ENCODE data around the gene NRG3.

Gene NRG3

GRCh38 chr10:82815680-82816079 is 940.7 kb downstream of the NRG3 start:
- no peak for DNase-seq (ENCODE audit: low read depth in 2 of 2)

- DNase-seq (ENCODE audit: low read depth in 2 of 2) = no peak
Measured at GRCh38 chr10:82817676-82818422, 942.9 kb downstream of the NRG3 start.

- no peak for DNase-seq (ENCODE audit: low read depth in 2 of 2)
Measured at GRCh38 chr10:82821043-82821442, 946.0 kb downstream of the NRG3 start.

GRCh38 chr10:82826132-82826531 is 951.1 kb downstream of the NRG3 start:
- no peak for DNase-seq (ENCODE audit: low read depth in 2 of 2)

- DNase-seq (ENCODE audit: low read depth in 2 of 2) = no peak
Measured at GRCh38 chr10:82827901-82828300, 952.9 kb downstream of the NRG3 start.

GRCh38 chr10:82847242-82847641 is 972.2 kb downstream of the NRG3 start:
- no peak for DNase-seq (ENCODE audit: low read depth in 2 of 2)

- no peak for DNase-seq (ENCODE audit: low read depth in 2 of 2)
Measured at GRCh38 chr10:82850191-82850590, 975.2 kb downstream of the NRG3 start.

- DNase-seq (ENCODE audit: low read depth in 2 of 2) = no peak
Measured at GRCh38 chr10:82856957-82857613, 982.1 kb downstream of the NRG3 start.

GRCh38 chr10:82861889-82862288 is 986.9 kb downstream of the NRG3 start:
- DNase-seq (ENCODE audit: low read depth in 2 of 2) = no peak

- no peak for DNase-seq (ENCODE audit: low read depth in 2 of 2)
Measured at GRCh38 chr10:82865366-82865765, 990.4 kb downstream of the NRG3 start.

- DNase-seq (ENCODE audit: low read depth in 2 of 2) = no peak
Measured at GRCh38 chr10:82866424-82867020, 991.5 kb downstream of the NRG3 start.

GRCh38 chr10:82867056-82867455 is 992.1 kb downstream of the NRG3 start:
- DNase-seq (ENCODE audit: low read depth in 2 of 2) = no peak

GRCh38 chr10:82874671-82875070 is 999.7 kb downstream of the NRG3 start:
- no peak for DNase-seq (ENCODE audit: low read depth in 2 of 2)

- DNase-seq (ENCODE audit: low read depth in 2 of 2) = no peak
Measured at GRCh38 chr10:82880776-82881290, 1005.8 kb downstream of the NRG3 start.

- DNase-seq (ENCODE audit: low read depth in 2 of 2) = no peak
Measured at GRCh38 chr10:82882722-82883121, 1007.7 kb downstream of the NRG3 start.

GRCh38 chr10:82883603-82884002 is 1008.6 kb downstream of the NRG3 start:
- DNase-seq (ENCODE audit: low read depth in 2 of 2) = no peak

- no peak for DNase-seq (ENCODE audit: low read depth in 2 of 2)
Measured at GRCh38 chr10:82887488-82887887, 1012.5 kb downstream of the NRG3 start.

GRCh38 chr10:82888809-82889455 is 1013.9 kb downstream of the NRG3 start:
- DNase-seq (ENCODE audit: low read depth in 2 of 2) = no peak

- DNase-seq (ENCODE audit: low read depth in 2 of 2) = no peak
Measured at GRCh38 chr10:82889728-82890127, 1014.7 kb downstream of the NRG3 start.

- no peak for DNase-seq (ENCODE audit: low read depth in 2 of 2)
Measured at GRCh38 chr10:82890573-82890972, 1015.6 kb downstream of the NRG3 start.

GRCh38 chr10:82908096-82908495 is 1033.1 kb downstream of the NRG3 start:
- no peak for DNase-seq (ENCODE audit: low read depth in 2 of 2)

- no peak for DNase-seq (ENCODE audit: low read depth in 2 of 2)
Measured at GRCh38 chr10:82908751-82909150, 1033.8 kb downstream of the NRG3 start.
